ENCODE measurements around the gene BACE2.

The BACE2 gene

GRCh38 chr21:41149199-41149598 lies 18.8 kb upstream of the BACE2 start:
- DNase-seq = no peak

- DNase-seq = no peak
Measured at GRCh38 chr21:41152147-41152546, 15.8 kb upstream of the BACE2 start.

- no peak for DNase-seq
Measured at GRCh38 chr21:41153443-41153842, 14.5 kb upstream of the BACE2 start.

- DNase-seq = no peak
Measured at GRCh38 chr21:41156142-41156541, 11.8 kb upstream of the BACE2 start.

- no peak for DNase-seq
Measured at GRCh38 chr21:41158026-41158425, 9.9 kb upstream of the BACE2 start.

GRCh38 chr21:41160036-41160435 lies 7.9 kb upstream of the BACE2 start:
- no peak for DNase-seq

GRCh38 chr21:41161428-41161827 lies 6.5 kb upstream of the BACE2 start:
- DNase-seq = no peak

- no peak for DNase-seq
Measured at GRCh38 chr21:41162096-41162495, 5.9 kb upstream of the BACE2 start.

- DNase-seq = no peak
Measured at GRCh38 chr21:41163091-41163490, 4.9 kb upstream of the BACE2 start.

- no peak for DNase-seq
Measured at GRCh38 chr21:41164052-41164451, 3.9 kb upstream of the BACE2 start.

GRCh38 chr21:41164981-41165655 lies 2.8 kb upstream of the BACE2 start:
- no peak for DNase-seq

GRCh38 chr21:41166884-41167283 lies 1.1 kb upstream of the BACE2 start:
- DNase-seq = no peak

GRCh38 chr21:41168391-41169257 lies 664 bp downstream of the BACE2 start:
- peak; percentile 20 to 26 for DNase-seq

- DNase-seq = no peak
Measured at GRCh38 chr21:41169258-41169576, 1.3 kb downstream of the BACE2 start.

GRCh38 chr21:41169701-41170100 lies 1.7 kb downstream of the BACE2 start:
- no peak for DNase-seq

- peak; percentile 19 to 29 for DNase-seq
Measured at GRCh38 chr21:41170442-41170841, 2.5 kb downstream of the BACE2 start.

- no peak for DNase-seq
Measured at GRCh38 chr21:41170859-41171609, 3.1 kb downstream of the BACE2 start.

GRCh38 chr21:41175080-41175479 lies 7.1 kb downstream of the BACE2 start:
- DNase-seq = no peak

GRCh38 chr21:41176846-41177245 lies 8.9 kb downstream of the BACE2 start:
- DNase-seq = no peak

GRCh38 chr21:41180752-41181151 lies 12.8 kb downstream of the BACE2 start:
- no peak for DNase-seq

GRCh38 chr21:41182547-41182946 lies 14.6 kb downstream of the BACE2 start:
- DNase-seq = no peak

- DNase-seq = no peak
Measured at GRCh38 chr21:41183575-41183974, 15.6 kb downstream of the BACE2 start.

- DNase-seq = no peak
Measured at GRCh38 chr21:41185802-41186201, 17.8 kb downstream of the BACE2 start.
